ENCODE results near the gene HAUS8.
"Not testable (repeated sequence)": the region's sequence is repeated elsewhere in the genome, so short reads cannot be mapped to it uniquely, and the experiment has no call there.

HAUS8 gene

GRCh38 chr19:17101686-17102628 is 26.7 kb upstream of the HAUS8 start:
- no peak for DNase-seq (ENCODE audit: low read depth)

DNA sequence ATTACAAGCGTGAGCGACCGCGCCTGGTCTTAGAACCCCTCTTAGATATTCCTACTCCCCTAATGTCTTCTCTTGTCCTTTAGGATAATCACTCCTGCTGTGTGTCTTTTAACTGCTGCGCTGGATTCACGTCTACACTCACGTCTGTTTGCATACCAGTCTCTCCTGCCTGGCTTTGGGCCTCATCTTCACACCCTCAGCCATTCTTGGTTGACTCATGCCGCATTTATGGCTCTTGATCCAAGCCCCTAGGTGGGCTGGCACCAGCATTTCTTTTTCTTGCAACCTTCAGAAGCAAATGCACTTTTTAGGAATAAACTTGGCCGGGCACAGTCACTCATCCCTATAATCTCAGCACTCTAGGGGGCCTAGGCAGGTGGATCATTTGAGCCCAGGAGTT is 23.1 kb upstream of the HAUS8 start:
- DNase-seq (ENCODE audit: low read depth): no peak

GRCh38 chr19:17097593-17098126 is 22.4 kb upstream of the HAUS8 start:
- DNase-seq (ENCODE audit: low read depth): no peak

GRCh38 chr19:17095141-17095919 is 20.1 kb upstream of the HAUS8 start:
- DNase-seq (ENCODE audit: low read depth): peak; percentile 77

GRCh38 chr19:17094694-17095093 is 19.4 kb upstream of the HAUS8 start:
- DNase-seq (ENCODE audit: low read depth): not testable (repeated sequence)

- DNase-seq (ENCODE audit: low read depth): no peak
Observed at GRCh38 chr19:17092696-17093095, 17.4 kb upstream of the HAUS8 start.

DNA sequence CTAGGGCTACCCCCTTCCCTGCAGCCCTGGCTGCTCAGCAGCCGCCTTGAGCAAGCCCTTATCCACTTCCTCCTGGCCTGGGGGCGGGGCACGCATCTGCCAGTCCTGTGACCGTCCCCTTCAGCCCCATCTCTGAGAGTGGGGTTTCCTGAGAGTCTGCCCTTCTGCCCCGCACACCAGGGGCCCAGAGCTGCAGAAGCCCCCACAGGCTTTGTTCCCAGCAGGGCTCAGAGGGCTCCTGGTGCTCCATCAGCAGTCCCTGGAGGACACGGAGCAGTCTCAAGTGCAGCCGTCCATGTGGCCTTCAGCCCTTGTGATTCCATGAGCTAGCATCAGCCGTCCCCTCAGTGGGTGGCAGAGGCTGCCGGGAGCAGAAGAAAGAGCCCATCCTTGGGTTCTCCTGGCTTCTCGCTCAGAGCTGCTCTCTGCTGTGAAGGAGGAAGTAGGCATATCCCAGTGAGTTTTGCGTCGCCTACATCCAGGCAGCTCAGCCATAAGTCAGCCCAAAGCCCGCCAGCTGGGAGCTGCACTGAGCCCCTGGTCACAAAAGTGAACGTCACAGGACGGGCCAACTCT is 16.6 kb upstream of the HAUS8 start:
- no peak for DNase-seq (ENCODE audit: low read depth)

- no peak for DNase-seq (ENCODE audit: low read depth)
Observed at GRCh38 chr19:17090583-17090982, 15.3 kb upstream of the HAUS8 start.

DNA sequence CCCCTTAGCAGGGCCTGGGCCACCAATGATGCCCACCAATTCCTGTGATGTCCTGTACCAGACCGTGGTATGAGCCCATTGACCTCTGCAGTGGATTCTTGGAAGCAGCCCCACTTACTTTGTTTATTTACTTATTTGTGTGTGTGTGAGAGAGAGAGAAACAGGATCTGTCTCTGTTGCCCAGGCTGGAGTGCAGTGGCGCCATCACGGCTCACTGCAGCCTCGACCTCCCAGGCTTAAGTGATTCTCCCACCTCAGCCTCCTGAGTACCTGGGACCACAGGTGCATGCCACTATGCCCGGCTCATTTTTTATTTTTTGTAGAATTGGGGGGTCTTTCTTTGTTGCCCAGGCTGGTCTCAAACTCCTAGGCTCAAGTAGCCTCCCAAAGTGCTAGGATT is 13.3 kb upstream of the HAUS8 start:
- no peak for DNase-seq (ENCODE audit: low read depth)

- no peak for DNase-seq (ENCODE audit: low read depth)
Observed at GRCh38 chr19:17086834-17087233, 11.6 kb upstream of the HAUS8 start.

GRCh38 chr19:17086120-17086519 is 10.9 kb upstream of the HAUS8 start:
- DNase-seq (ENCODE audit: low read depth): no peak

DNA sequence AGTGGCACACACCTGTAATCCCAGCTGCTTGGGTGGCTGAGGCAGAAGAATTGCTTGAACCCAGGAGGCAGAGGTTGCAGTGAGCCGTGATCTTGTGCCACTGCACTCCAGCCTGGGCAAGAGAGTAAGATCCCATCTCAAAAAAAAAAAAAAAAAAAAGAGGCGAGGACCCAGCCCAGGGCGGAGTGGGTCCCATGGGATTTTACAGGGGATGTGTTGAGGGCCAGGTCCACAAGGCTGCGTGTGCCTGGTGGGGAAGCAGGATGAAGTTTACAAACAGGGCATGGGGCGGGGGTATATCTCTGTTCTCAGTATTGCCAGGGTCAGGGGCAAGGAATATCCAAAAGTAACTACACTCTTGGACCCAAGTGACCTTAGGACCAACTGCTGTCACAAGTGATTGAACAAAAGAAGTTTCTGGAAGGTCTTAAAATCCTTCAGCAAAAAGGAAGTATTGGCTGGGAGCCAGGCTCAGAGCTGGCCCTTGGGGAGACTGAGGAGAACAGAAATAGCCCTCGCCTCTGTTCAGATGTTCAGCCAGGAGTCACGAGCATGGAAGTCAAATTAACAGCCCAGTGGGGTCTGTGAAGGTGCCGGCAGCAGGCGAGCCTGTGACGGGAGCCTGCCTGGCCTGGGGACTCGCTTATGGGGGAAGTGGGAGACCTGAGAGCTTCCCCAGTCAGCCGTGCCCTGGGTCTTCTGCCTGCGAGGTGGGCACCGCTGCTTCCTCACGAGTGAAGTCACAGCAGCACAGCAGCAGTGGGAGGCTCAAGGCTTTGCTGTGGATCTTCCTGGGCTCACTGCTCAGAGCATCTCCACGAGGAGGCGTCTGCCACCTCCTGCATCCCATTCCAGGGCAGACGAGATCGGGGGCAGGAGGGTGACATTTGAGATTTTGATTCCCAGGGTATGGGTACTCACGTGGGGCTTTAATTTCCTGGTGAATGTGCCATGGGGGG is 6.7 kb upstream of the HAUS8 start:
- no peak for DNase-seq (ENCODE audit: low read depth)

DNA sequence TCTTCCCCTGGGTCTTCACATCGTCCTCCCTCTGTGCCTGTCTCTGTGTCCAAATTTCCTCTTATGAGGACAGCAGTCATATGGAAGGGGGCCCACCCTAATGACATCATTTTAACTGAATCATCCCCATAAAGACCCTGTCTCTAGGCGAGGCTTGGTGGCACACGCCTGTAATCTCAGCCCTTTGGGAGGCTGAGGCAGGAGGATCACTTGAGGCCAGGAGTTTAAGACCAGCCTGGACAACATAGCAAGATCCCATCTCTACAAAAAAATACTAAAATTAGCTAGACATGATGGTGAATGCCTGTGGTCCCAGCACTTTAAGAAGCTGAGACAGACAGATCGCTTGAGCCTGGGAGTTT is 5.2 kb upstream of the HAUS8 start:
- no peak for DNase-seq (ENCODE audit: low read depth)

DNA sequence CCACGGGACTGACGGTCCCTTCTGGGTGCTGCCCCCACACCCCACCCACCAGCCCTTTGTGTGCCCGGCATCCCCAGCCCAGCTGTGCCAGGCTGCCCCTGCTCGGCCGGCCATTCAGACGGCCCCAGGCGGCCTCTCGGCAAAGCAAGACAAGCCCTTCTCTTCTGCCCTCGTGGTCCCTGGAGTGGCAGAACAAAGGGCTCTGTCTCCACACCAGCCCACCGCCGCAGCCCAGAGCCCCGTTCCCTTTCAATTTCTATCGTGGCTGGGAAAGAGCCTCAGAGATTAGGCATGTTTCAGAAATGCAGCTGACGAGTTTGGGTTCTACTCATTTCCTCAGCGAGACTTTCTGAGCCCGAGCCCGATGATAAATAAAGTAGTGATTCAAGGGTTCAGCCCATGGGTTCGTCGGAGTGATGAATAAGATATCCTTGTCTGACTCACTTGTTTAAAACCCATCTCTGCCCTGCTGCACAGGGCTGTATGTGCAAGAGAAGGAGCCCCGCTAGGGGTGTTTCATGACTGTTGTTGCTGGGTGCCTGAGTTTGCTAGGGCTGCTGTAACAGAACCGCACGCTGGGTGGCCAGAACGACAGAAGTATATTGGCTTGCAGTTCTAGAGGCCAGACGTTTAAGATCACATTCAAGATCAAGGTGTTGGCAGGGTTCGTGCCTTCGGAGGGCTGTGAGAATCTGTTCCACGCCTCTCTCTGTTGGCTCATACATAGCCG is 4.6 kb upstream of the HAUS8 start:
- peak; percentile 99 for DNase-seq (ENCODE audit: low read depth)

DNA sequence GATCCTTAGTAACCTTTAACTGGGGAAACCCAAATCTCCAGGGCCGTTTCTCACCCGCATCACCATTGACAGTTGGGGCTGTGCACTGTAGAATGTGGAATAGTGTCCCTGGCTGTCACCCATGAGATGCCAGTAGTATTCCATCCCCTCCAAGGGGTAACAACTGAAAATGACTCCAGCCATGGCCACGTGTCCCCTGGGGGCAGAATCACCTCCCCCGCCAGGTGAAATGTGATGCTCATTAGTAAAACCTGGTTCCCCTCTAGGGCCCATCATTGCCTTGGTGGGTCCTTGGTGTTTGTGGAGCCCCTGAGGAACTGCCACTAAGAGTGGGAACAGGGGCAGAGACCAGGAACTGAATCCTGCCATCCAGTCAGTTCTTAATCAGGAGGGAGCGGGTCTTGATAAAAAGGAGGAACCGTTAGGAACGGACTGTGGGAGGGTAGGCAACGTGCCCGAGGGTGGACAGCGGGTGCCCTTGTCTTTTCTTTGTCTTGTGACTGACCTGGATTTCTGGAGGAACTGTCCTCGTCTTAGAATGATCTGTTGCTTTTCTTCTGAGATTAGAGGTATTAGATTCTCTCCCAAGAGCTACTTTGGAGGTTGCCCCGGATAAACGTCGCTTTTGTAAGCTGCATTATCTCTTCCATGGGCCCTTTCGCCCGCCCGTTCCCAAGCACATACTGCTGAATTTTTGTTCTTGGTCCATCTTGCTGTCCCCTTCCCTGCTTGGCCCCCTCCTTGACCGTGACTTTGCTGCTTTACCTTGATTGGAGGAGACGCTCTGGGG is 3.9 kb upstream of the HAUS8 start:
- DNase-seq (ENCODE audit: low read depth): no peak

DNA sequence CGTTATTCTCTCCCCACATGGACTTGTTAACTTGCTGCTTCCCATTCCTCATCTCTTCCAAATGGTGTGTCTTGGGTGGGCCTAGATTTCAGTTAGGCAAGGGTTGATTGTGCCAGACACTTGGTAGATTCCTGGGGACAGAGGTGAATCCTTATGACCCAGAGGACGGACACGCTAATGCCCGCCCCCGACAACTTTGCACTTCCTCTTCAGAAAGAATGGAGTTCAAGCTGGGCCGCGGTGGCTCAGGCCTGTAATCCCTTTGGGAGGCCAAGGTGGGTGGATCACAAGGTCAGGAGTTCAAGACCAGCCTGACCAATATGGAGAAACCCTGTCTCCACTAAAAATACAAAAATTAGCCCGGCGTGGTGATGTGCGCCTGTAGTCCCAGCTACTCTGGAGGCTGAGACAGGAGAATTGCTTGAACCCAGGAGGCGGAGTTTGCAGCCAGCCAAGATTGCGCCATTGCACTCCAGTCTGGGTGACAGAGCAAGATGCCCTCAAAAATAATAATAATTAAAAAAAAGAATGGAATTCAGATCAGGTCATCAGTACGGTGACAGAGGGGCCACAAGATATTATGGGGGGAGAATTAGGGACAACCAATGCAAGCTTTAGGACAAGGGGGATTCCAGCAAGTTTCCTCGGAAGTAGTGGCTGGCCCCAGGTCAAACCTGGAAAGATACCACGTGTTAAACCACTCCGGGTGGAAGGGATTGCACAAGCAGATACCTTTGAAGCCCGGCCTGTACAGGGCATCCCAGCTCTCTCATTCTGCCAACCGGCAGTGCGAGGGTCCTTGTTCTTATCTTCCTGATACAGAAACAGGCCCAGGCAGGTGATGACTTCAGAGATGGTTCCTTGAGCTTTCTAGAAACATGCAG is 3.0 kb upstream of the HAUS8 start:
- DNase-seq (ENCODE audit: low read depth): no peak

GRCh38 chr19:17077447-17078028 is 2.3 kb upstream of the HAUS8 start:
- no peak for DNase-seq (ENCODE audit: low read depth)

GRCh38 chr19:17076543-17076991 is 1.3 kb upstream of the HAUS8 start:
- DNase-seq (ENCODE audit: low read depth): no peak
